GM23338 (cell line): ENCODE measurements around the gene SLC3A2. TPM values are rescaled to one million over a fixed set of nuclear protein-coding genes. Genes with fewer than 3 reads are reported as not detected.

Source experiments
- ATAC-seq: fragments of 200-7000 bp; cut with Tn5 transposase; 3 replicates; pipeline ENCODE4 v1.9.1; 2020
- DNase-seq: peaks from one replicate; pipeline ENCODE4 v3.0.0-alpha.2; 2015; ENCODE audit warnings: low spot score
- H2AFZ ChIP-seq: fragments of 200-600 bp; sonication (generic); 2 replicates; pipeline ENCODE4 v1.8.0; 2016; ENCODE audit warnings: antibody characterized with exemption, mild to moderate bottlenecking, moderate library complexity
- H3F3A ChIP-seq: fragments of 200-600 bp; sonication (generic); replicated peaks from 2 replicates; pipeline ENCODE4 v1.8.0; 2017; ENCODE audit warnings: antibody characterized with exemption, mixed run types, low read depth
- H3K27ac ChIP-seq: fragments of 200-600 bp; sonication (generic); 2 replicates; pipeline ENCODE4 v1.6.1; 2016; ENCODE audit warnings: low read depth
- H3K27me3 ChIP-seq: fragments of 200-600 bp; sonication (generic); 2 replicates; pipeline ENCODE4 v1.8.0; 2016; ENCODE audit warnings: mild to moderate bottlenecking, mixed run types, moderate library complexity; ENCODE audit not compliant: insufficient read depth
- H3K36me3 ChIP-seq: fragments of 200-600 bp; sonication (generic); 2 replicates; pipeline ENCODE4 v1.8.0; 2016; ENCODE audit warnings: mild to moderate bottlenecking; ENCODE audit not compliant: insufficient read depth
- H3K4me1 ChIP-seq: fragments of 200-600 bp; sonication (generic); 2 replicates; pipeline ENCODE4 v1.8.0; 2016; ENCODE audit warnings: mild to moderate bottlenecking, moderate library complexity; ENCODE audit not compliant: insufficient read depth
- H3K4me2 ChIP-seq: fragments of 200-600 bp; sonication (generic); 2 replicates; pipeline ENCODE4 v1.7.1; 2017; ENCODE audit warnings: mixed run types
- H3K4me3 ChIP-seq: fragments of 200-600 bp; sonication (generic); 2 replicates; pipeline ENCODE4 v1.6.1; 2016; ENCODE audit warnings: mixed run types
- H3K79me2 ChIP-seq: fragments of 200-600 bp; sonication (generic); replicated peaks from 2 replicates; pipeline ENCODE4 v1.8.0; 2017; ENCODE audit warnings: mild to moderate bottlenecking; ENCODE audit not compliant: insufficient read depth
- H3K9me2 ChIP-seq: fragments of 200-600 bp; sonication (generic); 2 replicates; pipeline ENCODE4 v1.8.0; 2017; ENCODE audit not compliant: insufficient read depth
- H4K20me1 ChIP-seq: fragments of 200-600 bp; sonication (generic); replicated peaks from 2 replicates; pipeline ENCODE4 v1.8.0; 2017; ENCODE audit warnings: mild to moderate bottlenecking; ENCODE audit not compliant: insufficient read depth
- H3K27ac Mint-ChIP-seq: 2 replicates; pipeline ENCODE4 v1.8.0; 2020; ENCODE audit warnings: inconsistent platforms, mild to moderate bottlenecking, moderate library complexity, mixed read lengths
- H3K27me3 Mint-ChIP-seq: 3 replicates; pipeline ENCODE4 v1.8.0; 2022; ENCODE audit warnings: low read depth, mild to moderate bottlenecking, moderate library complexity, mixed read lengths, inconsistent platforms; ENCODE audit not compliant: insufficient read depth, poor library complexity
- H3K36me3 Mint-ChIP-seq: 3 replicates; pipeline ENCODE4 v1.8.0; 2021; ENCODE audit warnings: low read depth, mild to moderate bottlenecking, inconsistent platforms, moderate library complexity, mixed read lengths
- H3K4me1 Mint-ChIP-seq: 3 replicates; pipeline ENCODE4 v1.8.0; 2020; ENCODE audit warnings: mild to moderate bottlenecking, inconsistent platforms, mixed read lengths
- H3K4me3 Mint-ChIP-seq: 3 replicates; pipeline ENCODE4 v1.8.0; 2021; ENCODE audit warnings: moderate library complexity, mild to moderate bottlenecking, inconsistent platforms, mixed read lengths
- H3K9me3 Mint-ChIP-seq: 3 replicates; pipeline ENCODE4 v1.8.0; 2020; ENCODE audit warnings: moderate library complexity, mild to moderate bottlenecking, inconsistent platforms, mixed read lengths
- CREB1 ChIP-seq: fragments of 250-450 bp; sonication (Bioruptor Pico); IDR thresholded peaks from 2 replicates; pipeline ENCODE4 v1.5.0; 2020; ENCODE audit warnings: low read depth, mild to moderate bottlenecking, moderate library complexity
- EZH2 ChIP-seq: fragments of 200-600 bp; sonication (generic); IDR thresholded peaks from one replicate; pipeline ENCODE4 v1.8.0; 2017; ENCODE audit warnings: antibody characterized with exemption, mild to moderate bottlenecking, low read depth; ENCODE audit not compliant: unreplicated experiment
- EZH2phosphoT487 ChIP-seq: fragments of 200-600 bp; sonication (generic); IDR thresholded peaks from one replicate; pipeline ENCODE4 v1.8.1; 2018; ENCODE audit warnings: antibody characterized with exemption; ENCODE audit not compliant: unreplicated experiment
- JUNB ChIP-seq: IDR thresholded peaks from one replicate; pipeline ENCODE4 v1.6.1; 2016; ENCODE audit warnings: antibody characterized with exemption; ENCODE audit not compliant: unreplicated experiment
- POLR2AphosphoS5 ChIP-seq: IDR thresholded peaks from 2 replicates; pipeline ENCODE4 v1.6.1; 2016; ENCODE audit warnings: antibody characterized with exemption, low read depth
- ZNF114 ChIP-seq: fragments of 250-450 bp; sonication (Bioruptor Pico); IDR thresholded peaks from 2 replicates; pipeline ENCODE4 v1.5.0; 2020; ENCODE audit warnings: mild to moderate bottlenecking, moderate library complexity
- ZNF331 ChIP-seq: fragments of 250-450 bp; sonication (Bioruptor Pico); IDR thresholded peaks from 2 replicates; pipeline ENCODE4 v1.5.0; 2020; ENCODE audit warnings: low read depth, mild to moderate bottlenecking, moderate library complexity
- polyA plus RNA-seq: library from polyadenylated mRNA; unstranded; fragments of >200 nt; fragmentation: Nextera tagmentation; extraction: Ambion mirVana; gene quantifications from 2 replicates; pipeline ENCODE4 v1.2.1, GENCODE V29; 2016
- total RNA-seq: library from RNA; depleted of rRNA; stranded (reverse); fragments of >200 nt; shearing (Covaris generic); gene quantifications from 2 replicates; pipeline ENCODE4 v1.2.3, GENCODE V29; 2014
- TF ChIP-seq, protein P1 (sequence below): IDR thresholded peaks from 2 replicates; pipeline ENCODE4 v1.6.1; 2016; ENCODE audit warnings: antibody characterized with exemption
- TF ChIP-seq, protein P2 (sequence below): fragments of 250-450 bp; sonication (Bioruptor Pico); IDR thresholded peaks from 2 replicates; pipeline ENCODE4 v1.5.0; 2020; ENCODE audit warnings: mild to moderate bottlenecking, moderate library complexity
- TF ChIP-seq, protein P3 (sequence below), 2 experiments: fragments of 200-600 bp in 1 of 2; sonication (generic) in 1 of 2; conservative IDR thresholded peaks; 2 replicates each; pipeline versions ENCODE4 v1.5.1 to v1.6.1; 2016 to 2017; ENCODE audit warnings: antibody characterized with exemption in 2 of 2, low read depth in 2 of 2, mild to moderate bottlenecking in 2 of 2, moderate library complexity in 1 of 2

Gene SLC3A2
- total and polyA plus RNA-seq, 2 experiments from 2014 or later: 240 to 425 TPM

DNA sequence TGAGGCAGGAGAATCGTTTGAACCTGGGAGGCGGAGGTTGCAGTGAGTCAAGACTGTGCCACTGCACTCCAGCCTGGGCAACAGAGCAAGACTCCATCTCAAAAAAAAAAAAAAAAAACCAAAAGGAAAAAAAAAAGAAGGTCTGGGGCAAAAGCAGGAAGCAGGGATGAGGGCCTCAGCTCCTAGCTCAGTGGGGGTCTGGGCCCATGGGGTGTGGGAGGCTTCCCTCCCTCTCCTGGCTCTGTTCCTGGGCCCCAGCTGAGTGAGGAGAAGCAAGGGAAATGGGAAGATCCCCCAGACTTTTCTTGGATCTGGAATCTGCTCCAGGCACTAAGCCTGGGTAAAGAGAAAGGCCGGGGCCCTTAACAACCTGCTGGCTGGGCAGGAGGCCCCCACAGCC is 31.6 kb downstream of the SLC3A2 start:
- no peak overlapping the region for H3K27ac ChIP-seq
- Mint-ChIP-seq H3K9me3 (peaks cover 8% of the 10 kb centered on the region), H3K4me3 (no peak overlapping the region), H3K27me3 (peaks cover 11% of the 10 kb centered on the region), H3K27ac (no peak overlapping the region), H3K36me3 (peaks cover 5% of the 10 kb centered on the region; the same call in 2 of the 3 replicates), H3K4me1 (peaks cover 25% of the 10 kb centered on the region)
- H3K9me2 ChIP-seq: no peaks in the 10 kb centered on the region
- ATAC-seq (no peak), DNase-seq (no peak)
- peaks cover 15% of the 10 kb centered on the region; the same call in 1 of the 2 replicates for H3F3A ChIP-seq
- no peak overlapping the region for H3K4me2 ChIP-seq
- no peak overlapping the region for H2AFZ ChIP-seq
- no peaks in the 10 kb centered on the region for H3K36me3 ChIP-seq
- no peak overlapping the region for H3K4me3 ChIP-seq
- peaks cover 13% of the 10 kb centered on the region for H3K4me1 ChIP-seq
- no peaks in the 10 kb centered on the region for H3K27me3 ChIP-seq
- H3K79me2 ChIP-seq: no peaks in the 10 kb centered on the region
- TF ChIP-seq, protein P1, sequence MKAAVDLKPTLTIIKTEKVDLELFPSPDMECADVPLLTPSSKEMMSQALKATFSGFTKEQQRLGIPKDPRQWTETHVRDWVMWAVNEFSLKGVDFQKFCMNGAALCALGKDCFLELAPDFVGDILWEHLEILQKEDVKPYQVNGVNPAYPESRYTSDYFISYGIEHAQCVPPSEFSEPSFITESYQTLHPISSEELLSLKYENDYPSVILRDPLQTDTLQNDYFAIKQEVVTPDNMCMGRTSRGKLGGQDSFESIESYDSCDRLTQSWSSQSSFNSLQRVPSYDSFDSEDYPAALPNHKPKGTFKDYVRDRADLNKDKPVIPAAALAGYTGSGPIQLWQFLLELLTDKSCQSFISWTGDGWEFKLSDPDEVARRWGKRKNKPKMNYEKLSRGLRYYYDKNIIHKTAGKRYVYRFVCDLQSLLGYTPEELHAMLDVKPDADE: no peak
- TF ChIP-seq, protein P2, sequence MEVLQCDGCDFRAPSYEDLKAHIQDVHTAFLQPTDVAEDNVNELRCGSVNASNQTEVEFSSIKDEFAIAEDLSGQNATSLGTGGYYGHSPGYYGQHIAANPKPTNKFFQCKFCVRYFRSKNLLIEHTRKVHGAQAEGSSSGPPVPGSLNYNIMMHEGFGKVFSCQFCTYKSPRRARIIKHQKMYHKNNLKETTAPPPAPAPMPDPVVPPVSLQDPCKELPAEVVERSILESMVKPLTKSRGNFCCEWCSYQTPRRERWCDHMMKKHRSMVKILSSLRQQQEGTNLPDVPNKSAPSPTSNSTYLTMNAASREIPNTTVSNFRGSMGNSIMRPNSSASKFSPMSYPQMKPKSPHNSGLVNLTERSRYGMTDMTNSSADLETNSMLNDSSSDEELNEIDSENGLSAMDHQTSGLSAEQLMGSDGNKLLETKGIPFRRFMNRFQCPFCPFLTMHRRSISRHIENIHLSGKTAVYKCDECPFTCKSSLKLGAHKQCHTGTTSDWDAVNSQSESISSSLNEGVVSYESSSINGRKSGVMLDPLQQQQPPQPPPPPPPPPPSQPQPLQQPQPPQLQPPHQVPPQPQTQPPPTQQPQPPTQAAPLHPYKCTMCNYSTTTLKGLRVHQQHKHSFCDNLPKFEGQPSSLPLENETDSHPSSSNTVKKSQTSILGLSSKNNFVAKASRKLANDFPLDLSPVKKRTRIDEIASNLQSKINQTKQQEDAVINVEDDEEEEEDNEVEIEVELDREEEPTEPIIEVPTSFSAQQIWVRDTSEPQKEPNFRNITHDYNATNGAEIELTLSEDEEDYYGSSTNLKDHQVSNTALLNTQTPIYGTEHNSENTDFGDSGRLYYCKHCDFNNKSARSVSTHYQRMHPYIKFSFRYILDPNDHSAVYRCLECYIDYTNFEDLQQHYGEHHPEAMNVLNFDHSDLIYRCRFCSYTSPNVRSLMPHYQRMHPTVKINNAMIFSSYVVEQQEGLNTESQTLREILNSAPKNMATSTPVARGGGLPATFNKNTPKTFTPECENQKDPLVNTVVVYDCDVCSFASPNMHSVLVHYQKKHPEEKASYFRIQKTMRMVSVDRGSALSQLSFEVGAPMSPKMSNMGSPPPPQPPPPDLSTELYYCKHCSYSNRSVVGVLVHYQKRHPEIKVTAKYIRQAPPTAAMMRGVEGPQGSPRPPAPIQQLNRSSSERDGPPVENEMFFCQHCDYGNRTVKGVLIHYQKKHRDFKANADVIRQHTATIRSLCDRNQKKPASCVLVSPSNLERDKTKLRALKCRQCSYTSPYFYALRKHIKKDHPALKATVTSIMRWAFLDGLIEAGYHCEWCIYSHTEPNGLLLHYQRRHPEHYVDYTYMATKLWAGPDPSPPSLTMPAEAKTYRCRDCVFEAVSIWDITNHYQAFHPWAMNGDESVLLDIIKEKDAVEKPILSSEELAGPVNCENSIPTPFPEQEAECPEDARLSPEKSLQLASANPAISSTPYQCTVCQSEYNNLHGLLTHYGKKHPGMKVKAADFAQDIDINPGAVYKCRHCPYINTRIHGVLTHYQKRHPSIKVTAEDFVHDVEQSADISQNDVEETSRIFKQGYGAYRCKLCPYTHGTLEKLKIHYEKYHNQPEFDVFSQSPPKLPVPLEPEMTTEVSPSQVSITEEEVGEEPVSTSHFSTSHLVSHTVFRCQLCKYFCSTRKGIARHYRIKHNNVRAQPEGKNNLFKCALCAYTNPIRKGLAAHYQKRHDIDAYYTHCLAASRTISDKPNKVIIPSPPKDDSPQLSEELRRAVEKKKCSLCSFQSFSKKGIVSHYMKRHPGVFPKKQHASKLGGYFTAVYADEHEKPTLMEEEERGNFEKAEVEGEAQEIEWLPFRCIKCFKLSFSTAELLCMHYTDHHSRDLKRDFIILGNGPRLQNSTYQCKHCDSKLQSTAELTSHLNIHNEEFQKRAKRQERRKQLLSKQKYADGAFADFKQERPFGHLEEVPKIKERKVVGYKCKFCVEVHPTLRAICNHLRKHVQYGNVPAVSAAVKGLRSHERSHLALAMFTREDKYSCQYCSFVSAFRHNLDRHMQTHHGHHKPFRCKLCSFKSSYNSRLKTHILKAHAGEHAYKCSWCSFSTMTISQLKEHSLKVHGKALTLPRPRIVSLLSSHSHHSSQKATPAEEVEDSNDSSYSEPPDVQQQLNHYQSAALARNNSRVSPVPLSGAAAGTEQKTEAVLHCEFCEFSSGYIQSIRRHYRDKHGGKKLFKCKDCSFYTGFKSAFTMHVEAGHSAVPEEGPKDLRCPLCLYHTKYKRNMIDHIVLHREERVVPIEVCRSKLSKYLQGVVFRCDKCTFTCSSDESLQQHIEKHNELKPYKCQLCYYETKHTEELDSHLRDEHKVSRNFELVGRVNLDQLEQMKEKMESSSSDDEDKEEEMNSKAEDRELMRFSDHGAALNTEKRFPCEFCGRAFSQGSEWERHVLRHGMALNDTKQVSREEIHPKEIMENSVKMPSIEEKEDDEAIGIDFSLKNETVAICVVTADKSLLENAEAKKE (CRISPR knock-in tag): no peak
- TF ChIP-seq CREB1 (CRISPR knock-in tag) (no peak), EZH2 (no peak), ZNF331 (CRISPR knock-in tag) (no peak), JUNB (no peak), POLR2AphosphoS5 (no peak), EZH2phosphoT487 (no peak), ZNF114 (CRISPR knock-in tag) (no peak)
- TF ChIP-seq, protein P3, sequence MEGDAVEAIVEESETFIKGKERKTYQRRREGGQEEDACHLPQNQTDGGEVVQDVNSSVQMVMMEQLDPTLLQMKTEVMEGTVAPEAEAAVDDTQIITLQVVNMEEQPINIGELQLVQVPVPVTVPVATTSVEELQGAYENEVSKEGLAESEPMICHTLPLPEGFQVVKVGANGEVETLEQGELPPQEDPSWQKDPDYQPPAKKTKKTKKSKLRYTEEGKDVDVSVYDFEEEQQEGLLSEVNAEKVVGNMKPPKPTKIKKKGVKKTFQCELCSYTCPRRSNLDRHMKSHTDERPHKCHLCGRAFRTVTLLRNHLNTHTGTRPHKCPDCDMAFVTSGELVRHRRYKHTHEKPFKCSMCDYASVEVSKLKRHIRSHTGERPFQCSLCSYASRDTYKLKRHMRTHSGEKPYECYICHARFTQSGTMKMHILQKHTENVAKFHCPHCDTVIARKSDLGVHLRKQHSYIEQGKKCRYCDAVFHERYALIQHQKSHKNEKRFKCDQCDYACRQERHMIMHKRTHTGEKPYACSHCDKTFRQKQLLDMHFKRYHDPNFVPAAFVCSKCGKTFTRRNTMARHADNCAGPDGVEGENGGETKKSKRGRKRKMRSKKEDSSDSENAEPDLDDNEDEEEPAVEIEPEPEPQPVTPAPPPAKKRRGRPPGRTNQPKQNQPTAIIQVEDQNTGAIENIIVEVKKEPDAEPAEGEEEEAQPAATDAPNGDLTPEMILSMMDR (conservative IDR thresholded peaks at IDR 0.05; ENCODE audit: low read depth in 2 of 2): no peak
- H4K20me1 ChIP-seq: no peaks in the 10 kb centered on the region
